Liver (tissue), 9 donors: ENCODE results near the gene ENDOG. TPM values are rescaled to one million over a fixed set of nuclear protein-coding genes. Genes with fewer than 3 reads are reported as not detected.
"Not testable (repeated sequence)": the region's sequence is repeated elsewhere in the genome, so short reads cannot be mapped to it uniquely, and the experiment has no call there.

ENCODE experiments used
- DNase-seq: peaks from one replicate; pipeline ENCODE4 v3.0.0-alpha.2; 2017; ENCODE audit warnings: low spot score
- H3K27ac ChIP-seq, 2 donors: one replicate each; pipeline ENCODE4 v1.7.0; 2013; ENCODE audit warnings: inconsistent platforms in 2 of 2, low read length in 2 of 2, control low read depth in 1 of 2, low read depth in 1 of 2, mild to moderate bottlenecking in 1 of 2
- H3K27me3 ChIP-seq, 4 donors: one replicate each; pipeline versions ENCODE4 v1.6.1 to v1.7.0; 2013; ENCODE audit warnings: low read length in 3 of 4, inconsistent platforms in 1 of 4, mild to moderate bottlenecking in 1 of 4, moderate library complexity in 1 of 4; ENCODE audit not compliant: control insufficient read depth in 4 of 4, insufficient read depth in 4 of 4
- H3K36me3 ChIP-seq, 4 donors: one replicate each; pipeline versions ENCODE4 v1.6.1 to v1.7.0; 2013; ENCODE audit warnings: low read length in 3 of 4, mild to moderate bottlenecking in 3 of 4, low read depth in 1 of 4, moderate library complexity in 1 of 4; ENCODE audit not compliant: control insufficient read depth in 4 of 4, insufficient read depth in 3 of 4
- H3K4me1 ChIP-seq, 4 donors: one replicate each; pipeline versions ENCODE4 v1.6.1 to v1.7.0; 2013; ENCODE audit warnings: low read length in 3 of 4, mild to moderate bottlenecking in 3 of 4, moderate library complexity in 1 of 4; ENCODE audit not compliant: control insufficient read depth in 4 of 4, insufficient read depth in 4 of 4
- H3K4me3 ChIP-seq, 3 donors: one replicate each; pipeline versions ENCODE4 v1.6.1 to v1.7.0; 2013; ENCODE audit warnings: low read length in 3 of 3, control low read depth in 1 of 3, low read depth in 1 of 3, mild to moderate bottlenecking in 1 of 3
- H3K9ac ChIP-seq, 2 donors: one replicate each; pipeline ENCODE4 v1.7.0; 2013; ENCODE audit warnings: low read length in 2 of 2, mild to moderate bottlenecking in 2 of 2, moderate library complexity in 2 of 2, control low read depth in 1 of 2, low read depth in 1 of 2
- H3K9me3 ChIP-seq, 4 donors: one replicate each; pipeline versions ENCODE4 v1.6.1 to v1.7.0; 2013; ENCODE audit warnings: low read length in 3 of 4; ENCODE audit not compliant: control insufficient read depth in 4 of 4
- FOXA1 ChIP-seq: IDR thresholded peaks from 2 replicates; pipeline ENCODE4 v1.6.1; 2016; ENCODE audit warnings: antibody characterized with exemption
- HNF4G ChIP-seq: IDR thresholded peaks from 2 replicates; pipeline ENCODE4 v1.6.1; 2016; ENCODE audit warnings: antibody characterized with exemption
- JUND ChIP-seq, 2 donors: IDR thresholded peaks; 2 replicates each; pipeline ENCODE4 v1.6.1; 2016; ENCODE audit warnings: antibody characterized with exemption in 2 of 2
- RAD21 ChIP-seq, 2 donors: IDR thresholded peaks; 2 replicates each; pipeline ENCODE4 v1.6.1; 2016; ENCODE audit warnings: antibody characterized with exemption in 2 of 2, mild to moderate bottlenecking in 2 of 2
- RXRA ChIP-seq, 2 donors: IDR thresholded peaks; 2 replicates each; pipeline ENCODE4 v1.6.1; 2017 to 2018; ENCODE audit warnings: antibody characterized with exemption in 2 of 2, mild to moderate bottlenecking in 1 of 2
- SP1 ChIP-seq: IDR thresholded peaks from 2 replicates; pipeline ENCODE4 v1.6.1; 2018; ENCODE audit warnings: antibody characterized with exemption, mild to moderate bottlenecking
- WGBS: extraction: QIAGEN DNeasy Blood & Tissue Kit; methylation state at CpG from one replicate; pipeline ENCODE4 v1.1.7; 2013; 5-methylcytosine and 5-hydroxymethylcytosine counted together
- polyA plus RNA-seq, 2 donors: library from polyadenylated mRNA; stranded (reverse) in 1 of 2; unstranded in 1 of 2; fragments of 200-250 nt in 1 of 2; fragments of >200 nt in 1 of 2; fragmentation: Nextera tagmentation in 1 of 2; extraction: Ambion mirVana in 1 of 2; gene quantifications; one replicate each; pipeline versions ENCODE4 v1.2.1 to v1.2.3, GENCODE V29; 2013 to 2015
- total RNA-seq, 2 donors: library from RNA; depleted of rRNA; stranded (reverse); fragments of >200 nt; gene quantifications; one replicate each; pipeline ENCODE4 v1.2.3, GENCODE V29; 2014
- TF ChIP-seq, protein P1 (sequence below): fragments of 150-350 bp; IDR thresholded peaks from 2 replicates; pipeline ENCODE4 v1.5.1; 2017; ENCODE audit warnings: improper control_type of control experiment, low read depth, low read length; ENCODE audit not compliant: missing input control
- TF ChIP-seq, protein P2 (sequence below): IDR thresholded peaks from 2 replicates; pipeline ENCODE4 v1.6.1; 2016; ENCODE audit warnings: antibody characterized with exemption
- donor health status: healthy.
- donor health status: healthy.
- donor health status: healthy.
- donor health status: healthy.
- donor health status: healthy.

Gene ENDOG
- total and polyA plus RNA-seq, 4 donors: 11.3 to 25.0 (median 15.0) TPM

DNA sequence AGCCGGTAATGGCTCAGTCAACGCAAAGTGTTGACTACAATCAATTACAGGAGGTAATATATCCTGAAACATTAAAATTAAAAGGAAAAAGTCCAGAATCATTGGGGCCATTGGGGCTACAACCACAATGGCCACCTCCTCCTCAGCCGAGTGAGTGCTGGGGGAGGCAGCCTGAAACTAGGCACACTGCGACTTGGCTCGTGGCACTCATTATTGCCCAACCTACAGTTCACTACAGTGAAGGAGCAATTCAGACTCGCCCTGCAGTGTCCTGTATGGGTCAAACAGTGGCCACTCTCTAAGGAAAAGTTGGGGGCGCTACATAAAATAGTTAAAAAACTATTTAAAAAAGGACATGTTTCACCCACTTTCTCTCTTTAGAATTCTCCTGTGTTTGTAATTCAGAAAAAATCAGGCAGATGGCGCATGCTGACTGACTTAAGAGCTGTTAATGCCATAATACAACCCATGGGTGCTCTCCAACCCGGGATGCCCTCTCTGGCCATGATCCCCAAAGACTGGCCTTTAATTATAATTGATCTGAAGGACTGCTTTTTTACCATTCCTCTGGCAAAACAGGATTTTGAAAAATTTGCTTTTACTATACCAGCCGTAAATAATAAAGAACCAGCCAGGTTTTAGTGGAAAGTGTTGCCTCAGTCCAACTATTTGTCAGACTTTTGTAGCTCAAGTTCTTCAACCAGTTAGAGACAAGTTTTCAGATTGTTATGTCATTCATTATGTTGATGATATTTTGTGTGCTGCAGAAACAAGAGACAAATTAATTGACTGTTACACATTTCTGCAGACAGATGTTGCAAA lies 33.7 kb downstream of the ENDOG start:
- H3K4me3 ChIP-seq, H3K9ac ChIP-seq, DNase-seq, H3K27me3 ChIP-seq, H3K36me3 ChIP-seq, H3K27ac ChIP-seq, H3K9me3 ChIP-seq: not testable (repeated sequence)
- peak; percentile 32 to 37 for TF ChIP-seq RXRA (IDR thresholded peaks at IDR 0.05)
- TF ChIP-seq, protein P1, sequence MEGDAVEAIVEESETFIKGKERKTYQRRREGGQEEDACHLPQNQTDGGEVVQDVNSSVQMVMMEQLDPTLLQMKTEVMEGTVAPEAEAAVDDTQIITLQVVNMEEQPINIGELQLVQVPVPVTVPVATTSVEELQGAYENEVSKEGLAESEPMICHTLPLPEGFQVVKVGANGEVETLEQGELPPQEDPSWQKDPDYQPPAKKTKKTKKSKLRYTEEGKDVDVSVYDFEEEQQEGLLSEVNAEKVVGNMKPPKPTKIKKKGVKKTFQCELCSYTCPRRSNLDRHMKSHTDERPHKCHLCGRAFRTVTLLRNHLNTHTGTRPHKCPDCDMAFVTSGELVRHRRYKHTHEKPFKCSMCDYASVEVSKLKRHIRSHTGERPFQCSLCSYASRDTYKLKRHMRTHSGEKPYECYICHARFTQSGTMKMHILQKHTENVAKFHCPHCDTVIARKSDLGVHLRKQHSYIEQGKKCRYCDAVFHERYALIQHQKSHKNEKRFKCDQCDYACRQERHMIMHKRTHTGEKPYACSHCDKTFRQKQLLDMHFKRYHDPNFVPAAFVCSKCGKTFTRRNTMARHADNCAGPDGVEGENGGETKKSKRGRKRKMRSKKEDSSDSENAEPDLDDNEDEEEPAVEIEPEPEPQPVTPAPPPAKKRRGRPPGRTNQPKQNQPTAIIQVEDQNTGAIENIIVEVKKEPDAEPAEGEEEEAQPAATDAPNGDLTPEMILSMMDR: peak; percentile 61
- TF ChIP-seq RAD21 (IDR thresholded peaks at IDR 0.05): peak; percentile 84
- 53% methylated on average over 10 of the region's 10 CpGs for WGBS
- H3K4me1 ChIP-seq: peaks cover 2 to 13% (median 11%) of the 10 kb centered on the region in 4 donors

DNA sequence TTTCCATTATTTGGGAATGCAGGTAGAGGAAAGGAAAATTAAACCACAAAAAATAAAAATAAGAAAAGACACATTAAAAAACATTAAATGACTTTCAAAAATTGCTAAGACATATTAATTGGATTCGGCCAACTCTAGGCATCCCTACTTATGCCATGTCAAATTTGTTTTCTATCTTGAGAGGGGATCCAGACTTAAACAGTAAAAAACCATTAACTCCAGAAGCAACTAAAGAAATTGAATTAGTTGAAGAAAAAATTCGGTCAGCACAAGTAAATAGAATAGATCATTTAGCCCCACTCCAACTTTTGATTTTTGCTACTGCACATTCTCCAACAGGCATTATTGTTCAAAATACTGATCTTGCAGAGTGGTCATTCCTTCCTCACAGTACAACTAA lies 34.3 kb downstream of the ENDOG start:
- not testable (repeated sequence) for H3K9ac ChIP-seq, H3K27me3 ChIP-seq, DNase-seq, H3K36me3 ChIP-seq, H3K9me3 ChIP-seq, H3K27ac ChIP-seq, H3K4me3 ChIP-seq
- WGBS: 81% methylated on average over 2 of the region's 2 CpGs
- peaks cover 2 to 13% (median 11%) of the 10 kb centered on the region in 4 donors for H3K4me1 ChIP-seq

DNA sequence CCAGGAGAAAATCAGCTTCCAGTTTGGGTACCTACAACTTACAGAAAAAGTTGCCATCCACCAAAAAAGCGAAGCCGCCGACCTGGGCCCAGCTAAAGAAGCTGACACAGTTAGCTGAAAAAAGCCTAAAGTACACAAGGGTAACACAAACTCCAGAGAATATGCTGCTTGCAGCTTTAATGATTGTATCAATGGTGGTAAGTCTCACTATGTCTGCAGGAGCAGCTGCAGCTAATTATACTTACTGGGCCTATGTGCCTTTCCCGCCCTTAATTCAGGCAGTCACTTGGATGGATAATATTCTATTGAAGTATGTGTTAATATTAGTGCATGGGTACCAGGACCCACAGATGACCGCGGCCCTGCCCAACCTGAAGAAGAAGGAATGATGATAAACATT lies 36.2 kb downstream of the ENDOG start:
- not testable (repeated sequence) for H3K9me3 ChIP-seq, H3K4me3 ChIP-seq, DNase-seq, H3K27ac ChIP-seq, H3K9ac ChIP-seq, H3K36me3 ChIP-seq, H3K27me3 ChIP-seq
- H3K4me1 ChIP-seq: peaks cover 2 to 13% (median 11%) of the 10 kb centered on the region in 4 donors
- 96% methylated on average over 6 of the region's 6 CpGs for WGBS

DNA sequence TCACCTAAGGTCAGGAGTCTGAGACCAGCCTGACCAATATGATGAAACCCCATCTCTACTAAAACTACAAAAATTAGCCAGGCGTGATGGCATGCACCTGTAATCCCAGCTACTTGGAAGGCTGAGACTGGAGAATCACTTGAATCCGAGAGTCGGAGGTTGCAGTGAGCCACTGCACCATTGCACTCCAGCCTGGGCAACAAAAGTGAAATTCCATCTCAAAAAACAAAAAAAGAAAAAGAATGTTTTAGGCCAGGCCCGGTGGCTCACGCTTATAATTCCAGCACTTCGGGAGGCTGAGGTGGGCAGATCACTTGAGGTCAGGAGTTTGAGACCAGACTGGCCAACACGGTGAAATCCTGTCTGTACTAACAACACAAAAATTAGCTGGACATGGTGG lies 40.2 kb downstream of the ENDOG start:
- not testable (repeated sequence) for H3K4me3 ChIP-seq, H3K9me3 ChIP-seq, H3K9ac ChIP-seq, H3K36me3 ChIP-seq, H3K27me3 ChIP-seq, H3K27ac ChIP-seq, DNase-seq
- peaks cover 8 to 24% (median 15%) of the 10 kb centered on the region in 4 donors for H3K4me1 ChIP-seq
- WGBS: 97% methylated on average over 7 of the region's 7 CpGs

DNA sequence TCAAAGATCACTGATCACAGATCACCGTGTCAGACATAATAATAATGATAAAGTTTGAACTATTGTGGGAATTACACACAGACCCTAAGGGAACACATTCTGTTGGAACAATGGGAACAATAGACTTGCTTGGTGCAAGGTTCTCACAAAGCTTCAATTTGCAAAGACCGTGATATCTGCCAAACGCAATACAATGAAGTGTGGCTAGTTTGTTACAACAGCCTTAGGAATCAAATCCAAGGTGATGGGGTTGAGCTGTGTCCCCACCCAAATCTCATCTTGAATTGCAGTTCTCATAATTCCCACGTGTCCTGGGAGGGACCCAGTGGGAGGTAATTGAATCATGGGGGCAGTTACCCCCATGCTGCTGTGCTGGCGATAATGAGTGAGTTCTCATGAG lies 42.6 kb downstream of the ENDOG start:
- no peak for TF ChIP-seq JUND (IDR thresholded peaks at IDR 0.05)
- TF ChIP-seq SP1: no peak
- no peak for TF ChIP-seq HNF4G
- TF ChIP-seq FOXA1: no peak
- TF ChIP-seq, protein P2, sequence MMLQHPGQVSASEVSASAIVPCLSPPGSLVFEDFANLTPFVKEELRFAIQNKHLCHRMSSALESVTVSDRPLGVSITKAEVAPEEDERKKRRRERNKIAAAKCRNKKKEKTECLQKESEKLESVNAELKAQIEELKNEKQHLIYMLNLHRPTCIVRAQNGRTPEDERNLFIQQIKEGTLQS: no peak
- 95% methylated on average over 5 of the region's 5 CpGs for WGBS
- Histone ChIP-seq H3K27me3 (no peaks in the 10 kb centered on the region), H3K9ac (no peak overlapping the region), H3K4me3 (no peak overlapping the region), H3K4me1 (peaks cover 8 to 31% (median 17%) of the 10 kb centered on the region in 4 donors), H3K36me3 (no peaks in the 10 kb centered on the region), H3K27ac (no peak overlapping the region), H3K9me3 (no peaks in the 10 kb centered on the region)
- DNase-seq: no peak
